PC-3 (cell line): ENCODE data around the gene GPAM.

Experiments used
- EZH2 ChIP-seq: fragments of 300-600 bp; sonication (generic); IDR thresholded peaks from one replicate; pipeline ENCODE4 v1.6.1; 2017; ENCODE audit warnings: antibody characterized with exemption, mild to moderate bottlenecking, low read length; ENCODE audit not compliant: unreplicated experiment
- EZH2phosphoT487 ChIP-seq: fragments of 300-600 bp; sonication (generic); IDR thresholded peaks from 2 replicates; pipeline ENCODE4 v1.6.1; 2018; ENCODE audit warnings: mild to moderate bottlenecking, antibody characterized with exemption, low read length, borderline replicate concordance
- TF ChIP-seq, protein P1 (sequence below): fragments of 300-600 bp; sonication (generic); conservative IDR thresholded peaks from 2 replicates; pipeline ENCODE4 v1.5.1; 2017; ENCODE audit warnings: antibody characterized with exemption, low read depth, mild to moderate bottlenecking, low read length

DNA sequence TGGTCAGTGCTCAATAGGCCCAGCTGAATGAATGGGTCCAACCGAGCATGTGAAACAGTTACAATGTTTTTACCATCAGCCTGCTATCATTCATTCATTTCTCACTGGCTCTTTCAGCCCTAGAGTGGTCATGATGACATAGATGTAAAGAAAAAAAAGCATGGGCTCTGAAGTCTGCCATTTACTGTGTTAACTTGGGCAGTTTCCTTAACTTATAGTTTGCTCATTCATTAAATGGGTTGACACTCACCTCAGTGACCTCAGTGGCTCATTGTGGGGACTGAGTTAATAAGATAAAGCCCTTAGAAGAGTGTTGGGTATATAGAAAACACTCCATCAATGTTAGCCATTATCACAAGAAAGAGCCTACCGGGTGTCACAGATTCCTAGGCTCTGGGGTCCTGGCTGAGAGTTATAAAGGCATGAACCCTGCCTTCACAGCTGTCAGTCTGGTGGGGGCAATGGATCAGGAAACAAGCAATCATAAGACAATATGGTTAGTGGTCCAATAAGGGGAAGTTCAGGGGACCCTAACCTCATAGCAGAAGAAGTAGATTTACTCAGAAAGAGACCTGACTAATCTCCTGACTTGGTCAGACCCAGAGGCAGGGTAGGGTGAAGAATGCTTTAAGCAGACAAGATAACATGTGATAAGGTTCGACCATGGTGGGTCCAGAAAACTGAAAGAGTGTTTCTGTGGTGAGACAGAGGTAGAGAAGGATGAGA lies 29.7 kb upstream of the GPAM start:
- TF ChIP-seq, protein P1, sequence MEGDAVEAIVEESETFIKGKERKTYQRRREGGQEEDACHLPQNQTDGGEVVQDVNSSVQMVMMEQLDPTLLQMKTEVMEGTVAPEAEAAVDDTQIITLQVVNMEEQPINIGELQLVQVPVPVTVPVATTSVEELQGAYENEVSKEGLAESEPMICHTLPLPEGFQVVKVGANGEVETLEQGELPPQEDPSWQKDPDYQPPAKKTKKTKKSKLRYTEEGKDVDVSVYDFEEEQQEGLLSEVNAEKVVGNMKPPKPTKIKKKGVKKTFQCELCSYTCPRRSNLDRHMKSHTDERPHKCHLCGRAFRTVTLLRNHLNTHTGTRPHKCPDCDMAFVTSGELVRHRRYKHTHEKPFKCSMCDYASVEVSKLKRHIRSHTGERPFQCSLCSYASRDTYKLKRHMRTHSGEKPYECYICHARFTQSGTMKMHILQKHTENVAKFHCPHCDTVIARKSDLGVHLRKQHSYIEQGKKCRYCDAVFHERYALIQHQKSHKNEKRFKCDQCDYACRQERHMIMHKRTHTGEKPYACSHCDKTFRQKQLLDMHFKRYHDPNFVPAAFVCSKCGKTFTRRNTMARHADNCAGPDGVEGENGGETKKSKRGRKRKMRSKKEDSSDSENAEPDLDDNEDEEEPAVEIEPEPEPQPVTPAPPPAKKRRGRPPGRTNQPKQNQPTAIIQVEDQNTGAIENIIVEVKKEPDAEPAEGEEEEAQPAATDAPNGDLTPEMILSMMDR, result no peak
- TF ChIP-seq EZH2phosphoT487 (no peak), EZH2 (no peak)
